Measurements from ENCODE around the gene FMN2. TPM values are rescaled to one million over a fixed set of nuclear protein-coding genes. Genes with fewer than 3 reads are reported as not detected.

The FMN2 gene
- total RNA-seq, result 0.69 TPM

GRCh38 chr1:240091614-240092300 is at the start of gene FMN2:
Gene FMN2, plus strand, starts transcription at chr1:240091883. Its CDS starts 227 bp downstream, at chr1:240092110.
- no peak for DNase-seq

DNA sequence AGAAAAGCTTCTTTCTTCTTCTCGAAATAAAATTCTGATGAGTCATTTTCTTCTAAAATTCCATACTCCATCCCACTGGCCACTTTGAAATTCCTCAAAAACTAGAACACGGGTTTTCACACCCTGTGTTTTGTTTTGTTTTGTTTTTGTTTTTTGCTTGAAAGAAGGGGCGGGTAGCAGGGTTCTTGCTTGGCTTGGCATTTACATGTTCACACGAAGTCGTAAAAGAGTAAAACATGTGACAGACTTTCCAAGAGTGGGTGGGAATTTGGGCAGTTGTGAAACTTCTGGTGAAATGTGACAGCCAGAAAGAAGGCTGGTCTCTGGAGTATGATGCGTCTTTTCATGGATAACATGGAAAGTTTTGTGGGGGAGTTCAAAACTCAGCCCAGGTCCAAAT is 47.1 kb upstream of the FMN2 start:
- no peak for DNase-seq

- DNase-seq, result no peak
Measured at GRCh38 chr1:240046000-240046399, 45.7 kb upstream of the FMN2 start.

DNA sequence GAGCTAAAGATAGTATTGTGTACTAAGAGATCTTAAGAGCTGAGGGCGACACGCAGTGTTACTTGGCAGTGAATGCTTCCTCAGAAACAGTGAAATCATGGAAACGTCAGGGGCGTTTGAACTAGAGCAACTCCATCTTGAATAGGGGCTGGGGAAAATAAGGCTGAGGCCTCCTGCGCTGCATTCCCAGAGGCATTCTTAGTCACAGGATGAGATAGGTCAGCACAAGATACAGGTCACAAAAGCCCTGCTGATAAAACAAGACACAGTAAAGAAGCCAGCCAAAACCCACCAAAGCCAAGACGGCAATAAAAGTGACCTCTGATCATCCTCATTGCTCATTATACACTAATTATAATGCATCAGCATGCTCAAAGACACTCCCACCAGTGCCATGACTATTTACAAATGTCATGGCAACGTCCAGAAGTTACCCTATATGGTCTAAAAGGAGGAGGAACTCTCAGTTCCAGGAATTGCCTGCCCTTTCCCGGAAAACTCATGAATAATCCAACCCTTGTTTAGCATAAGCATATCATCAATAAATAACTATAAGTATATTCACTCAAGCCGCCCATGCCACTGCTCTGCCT is 37.5 kb upstream of the FMN2 start:
- no peak for DNase-seq

DNA sequence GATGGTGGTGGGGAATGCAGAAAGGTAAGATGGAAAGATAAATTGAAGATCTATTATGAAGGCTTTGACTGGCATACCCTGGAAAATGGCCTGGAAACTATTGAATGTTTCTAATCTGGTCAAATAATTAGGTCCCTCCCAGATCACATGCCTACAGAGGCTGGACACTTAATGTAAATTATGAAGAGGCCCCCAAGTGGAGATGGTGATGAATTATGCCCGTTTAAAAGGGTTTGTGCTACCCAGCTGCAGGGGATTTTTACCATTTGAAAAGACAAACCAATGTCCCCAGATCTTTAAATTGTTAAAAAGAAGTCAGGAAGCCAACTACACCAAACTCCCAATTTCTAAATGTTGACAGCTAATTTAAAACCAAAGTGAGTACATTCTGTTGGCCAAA is 35.7 kb upstream of the FMN2 start:
- DNase-seq, result no peak

DNA sequence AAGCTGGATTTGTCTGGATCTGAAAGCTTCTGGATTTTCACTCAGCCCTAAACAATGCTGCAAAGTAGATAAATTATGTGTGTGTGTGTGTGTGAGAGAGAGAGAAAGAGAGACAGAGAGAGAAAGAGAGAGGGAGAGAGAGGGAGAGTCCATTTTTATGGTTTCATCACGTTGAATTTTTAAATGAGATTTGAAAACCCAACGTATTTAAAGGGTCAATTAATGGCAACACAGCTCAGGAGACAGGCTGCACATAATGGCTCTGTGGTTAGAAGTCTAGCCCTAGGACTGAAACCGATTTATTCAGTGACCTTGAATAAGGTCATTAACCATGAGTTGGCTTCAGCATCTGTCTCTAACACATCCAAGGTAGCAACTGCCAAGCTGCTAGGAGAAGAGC is 35.3 kb upstream of the FMN2 start:
- no peak for DNase-seq

- no peak for DNase-seq
Measured at GRCh38 chr1:240058049-240058448, 33.6 kb upstream of the FMN2 start.

GRCh38 chr1:240068961-240069360 is 22.7 kb upstream of the FMN2 start:
- no peak for DNase-seq

GRCh38 chr1:240070188-240070587 is 21.5 kb upstream of the FMN2 start:
- DNase-seq, result no peak

DNA sequence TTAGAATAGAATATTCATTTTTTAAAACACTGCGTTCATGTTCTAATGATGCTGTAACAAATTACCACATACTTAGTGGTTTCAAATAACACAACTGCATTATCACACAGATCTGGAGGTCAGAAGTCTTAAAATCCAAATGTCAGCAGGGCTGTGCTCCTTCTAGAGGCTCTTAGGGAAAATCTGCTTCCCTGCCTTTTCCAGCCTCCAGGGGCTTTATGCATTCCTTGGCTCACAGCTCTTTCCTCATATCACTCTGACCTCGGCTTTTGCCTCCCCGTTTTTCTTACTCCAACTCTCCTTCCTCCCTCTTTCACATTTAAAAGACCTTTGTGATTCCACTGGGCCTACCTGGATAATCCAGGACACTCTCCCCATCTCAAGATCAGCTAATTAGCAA is 18.6 kb upstream of the FMN2 start:
- DNase-seq, result no peak

- DNase-seq, result no peak
Measured at GRCh38 chr1:240074422-240074821, 17.3 kb upstream of the FMN2 start.

GRCh38 chr1:240074908-240075307 is 16.8 kb upstream of the FMN2 start:
- DNase-seq, result no peak

DNA sequence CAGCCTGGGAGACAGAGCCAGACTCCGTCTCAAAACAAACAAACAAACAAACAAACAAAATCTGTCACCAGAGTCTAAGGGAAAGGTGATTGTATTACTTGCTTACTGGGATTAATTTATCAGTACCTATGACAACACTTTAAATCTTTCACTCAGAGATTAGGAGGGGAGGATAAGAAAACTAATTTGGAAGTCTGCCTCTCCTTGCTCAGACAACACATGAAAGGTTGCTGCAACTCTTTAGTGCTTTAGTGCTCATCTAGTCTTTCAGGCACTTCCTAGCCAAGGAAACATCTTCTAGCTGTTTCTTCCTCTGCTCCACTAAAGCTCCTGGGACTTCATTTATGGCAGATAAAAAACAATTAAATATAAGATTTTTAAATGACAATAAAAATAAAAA is 7.3 kb upstream of the FMN2 start:
- DNase-seq, result no peak

GRCh38 chr1:240084749-240085148 is 6.9 kb upstream of the FMN2 start:
- no peak for DNase-seq

DNA sequence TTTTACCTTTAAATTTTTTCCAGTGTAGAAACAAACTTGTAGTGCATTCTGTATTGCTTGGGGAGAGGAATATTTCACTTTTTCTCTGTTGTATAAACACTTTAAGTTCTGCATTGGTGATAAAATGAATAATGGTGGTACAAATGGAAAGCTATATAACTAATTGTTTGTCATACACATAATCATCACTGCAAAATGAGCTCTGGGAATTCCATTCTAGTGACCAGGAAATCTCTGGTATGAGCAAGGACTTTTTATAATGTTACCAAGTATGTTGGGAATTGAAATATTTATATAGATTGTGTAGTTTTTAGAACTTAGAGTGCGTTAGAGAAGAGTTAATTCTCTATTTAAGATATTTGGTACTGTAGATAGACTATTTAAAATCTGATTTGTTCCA is 5.0 kb upstream of the FMN2 start:
- DNase-seq, result no peak

DNA sequence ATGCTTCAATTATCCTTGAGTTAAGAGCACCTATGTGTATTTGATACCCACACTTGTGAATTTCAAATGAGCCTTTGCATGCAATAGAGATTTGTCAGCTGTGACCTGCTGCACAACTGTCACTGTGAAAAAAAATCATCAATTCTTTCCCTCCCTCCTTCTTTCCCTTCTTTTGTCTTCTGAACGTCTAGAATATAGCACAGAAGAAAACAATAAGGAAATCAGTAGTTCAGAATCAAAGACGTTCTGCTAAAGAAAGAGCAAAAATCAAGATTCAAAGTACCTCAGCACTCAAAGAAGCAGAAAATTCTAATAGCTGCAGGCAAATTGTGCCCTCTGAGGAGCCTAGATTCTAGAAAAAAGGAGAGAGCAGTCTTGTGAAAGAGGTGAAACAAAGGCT is 1.7 kb upstream of the FMN2 start:
- no peak for DNase-seq

DNA sequence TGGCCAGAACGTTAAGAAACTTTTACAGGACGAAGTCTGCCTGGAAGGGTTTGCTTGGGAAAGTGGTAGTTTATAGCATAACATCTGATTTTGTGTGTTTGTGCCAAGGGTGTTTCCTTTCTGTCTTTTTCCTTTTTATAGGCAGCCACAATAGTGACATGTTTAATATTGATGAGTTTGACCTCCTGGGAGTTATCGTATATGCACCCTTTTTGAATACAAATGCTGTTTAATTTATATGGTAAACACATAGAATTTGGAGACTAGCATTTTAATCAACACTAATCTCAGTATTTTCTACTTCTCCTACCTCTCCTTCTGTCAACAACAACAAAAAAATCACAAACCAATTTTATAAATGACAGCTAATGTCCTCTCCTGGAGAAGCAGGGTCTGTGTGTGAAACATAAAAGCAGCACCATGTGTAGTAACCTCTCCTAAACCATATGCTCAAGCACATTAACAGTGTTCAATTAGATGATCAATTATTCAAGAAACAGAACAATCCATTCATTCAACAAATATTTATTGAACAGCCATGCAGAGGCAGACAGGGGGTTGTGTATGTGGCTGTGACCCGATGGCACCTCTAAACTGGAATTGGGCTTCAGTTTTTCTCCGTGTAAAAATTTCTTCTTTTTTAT is 604 bp upstream of the FMN2 start:
- DNase-seq, result no peak

DNA sequence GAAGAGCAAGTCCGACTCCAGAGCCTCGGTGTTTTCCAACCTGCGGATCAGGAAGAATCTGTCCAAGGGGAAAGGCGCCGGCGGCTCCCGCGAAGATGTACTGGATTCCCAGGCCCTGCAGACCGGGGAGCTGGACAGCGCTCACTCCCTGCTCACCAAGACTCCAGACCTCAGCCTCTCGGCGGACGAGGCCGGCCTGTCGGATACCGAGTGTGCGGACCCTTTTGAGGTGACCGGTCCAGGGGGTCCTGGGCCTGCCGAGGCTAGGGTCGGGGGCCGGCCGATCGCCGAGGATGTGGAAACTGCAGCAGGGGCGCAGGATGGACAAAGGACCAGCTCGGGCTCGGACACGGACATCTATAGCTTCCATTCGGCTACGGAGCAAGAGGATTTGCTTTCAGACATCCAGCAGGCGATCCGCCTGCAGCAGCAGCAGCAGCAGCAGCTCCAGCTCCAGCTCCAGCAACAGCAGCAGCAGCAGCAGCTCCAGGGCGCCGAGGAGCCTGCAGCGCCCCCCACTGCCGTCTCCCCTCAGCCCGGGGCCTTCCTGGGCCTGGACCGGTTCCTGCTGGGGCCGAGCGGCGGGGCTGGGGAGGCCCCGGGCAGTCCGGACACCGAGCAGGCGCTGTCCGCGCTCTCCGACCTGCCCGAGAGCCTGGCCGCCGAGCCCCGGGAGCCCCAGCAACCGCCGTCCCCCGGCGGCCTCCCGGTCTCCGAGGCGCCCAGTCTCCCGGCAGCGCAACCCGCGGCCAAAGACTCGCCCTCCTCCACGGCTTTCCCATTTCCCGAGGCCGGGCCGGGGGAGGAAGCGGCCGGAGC is 827 bp downstream of the FMN2 start:
- peak; percentile 4 for DNase-seq

DNA sequence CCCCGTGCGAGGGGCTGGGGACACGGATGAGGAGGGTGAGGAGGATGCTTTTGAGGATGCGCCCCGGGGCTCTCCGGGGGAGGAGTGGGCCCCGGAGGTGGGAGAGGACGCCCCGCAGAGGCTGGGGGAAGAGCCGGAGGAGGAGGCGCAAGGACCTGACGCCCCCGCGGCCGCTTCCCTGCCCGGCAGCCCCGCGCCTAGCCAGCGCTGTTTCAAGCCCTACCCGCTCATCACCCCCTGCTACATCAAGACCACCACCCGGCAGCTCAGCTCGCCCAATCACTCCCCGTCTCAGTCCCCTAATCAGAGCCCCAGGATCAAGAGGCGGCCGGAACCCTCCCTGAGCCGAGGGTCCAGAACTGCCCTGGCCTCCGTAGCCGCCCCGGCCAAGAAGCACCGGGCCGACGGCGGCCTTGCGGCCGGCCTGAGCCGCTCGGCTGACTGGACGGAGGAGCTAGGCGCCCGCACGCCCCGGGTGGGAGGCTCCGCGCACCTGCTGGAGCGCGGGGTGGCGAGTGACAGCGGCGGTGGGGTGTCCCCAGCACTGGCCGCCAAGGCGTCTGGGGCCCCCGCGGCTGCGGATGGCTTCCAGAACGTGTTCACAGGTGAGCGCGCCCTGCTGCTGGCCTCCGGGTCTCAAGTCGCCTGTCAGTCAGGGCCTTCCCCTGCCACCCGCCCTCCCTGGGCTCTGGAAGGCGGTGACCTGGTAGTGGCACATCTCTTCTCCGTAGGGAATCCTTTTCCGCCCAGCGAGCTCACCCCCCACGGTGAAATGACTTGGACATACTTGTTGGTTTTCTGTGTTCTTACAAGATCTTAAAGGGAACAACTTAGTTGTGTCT is 1.7 kb downstream of the FMN2 start:
- no peak for DNase-seq

- DNase-seq, result no peak
Measured at GRCh38 chr1:240094041-240094722, 2.5 kb downstream of the FMN2 start.

DNA sequence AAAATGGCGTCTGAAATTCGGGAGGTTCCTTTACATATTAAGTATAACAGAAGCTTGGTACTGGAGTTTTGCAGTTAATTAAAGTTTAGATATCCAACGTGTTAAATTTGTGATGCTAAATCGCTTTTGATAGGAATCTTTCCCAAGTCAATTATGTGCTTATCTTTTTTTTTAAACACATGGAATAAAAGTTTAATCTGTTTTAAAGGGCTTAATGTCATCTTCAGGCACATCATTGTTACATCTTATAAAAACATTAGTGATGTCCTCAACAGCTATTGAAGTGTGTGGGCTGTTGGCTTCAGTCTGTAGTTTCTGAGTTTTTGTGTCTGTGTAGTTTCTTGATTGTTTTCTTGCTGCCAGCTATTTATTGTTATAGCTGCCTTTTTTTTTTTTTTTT is 5.3 kb downstream of the FMN2 start:
- DNase-seq, result no peak

- DNase-seq, result no peak
Measured at GRCh38 chr1:240098534-240098933, 6.9 kb downstream of the FMN2 start.
